Psoas muscle (tissue), 8 donors: ENCODE data around the gene CEP43. TPM values are rescaled to one million over a fixed set of nuclear protein-coding genes. Genes with fewer than 3 reads are reported as not detected.

Source experiments
- ATAC-seq, 4 donors: fragments of 200-7000 bp; cut with Tn5 transposase; one replicate each; pipeline ENCODE4 v1.9.1; 2020; ENCODE audit warnings: moderate library complexity in 3 of 4, mild to moderate bottlenecking in 2 of 4
- DNase-seq, 2 donors: peaks; one replicate each; pipeline ENCODE4 v3.0.0-alpha.2; 2020
- H3K27ac ChIP-seq: fragments of 200-600 bp; one replicate; pipeline ENCODE4 v1.8.0; 2022
- H3K27me3 ChIP-seq, 3 donors: fragments of 200-600 bp in 1 of 3; one replicate each; pipeline versions ENCODE4 v1.6.1 to v1.8.0; 2013 to 2022; ENCODE audit warnings: low read length in 2 of 3, mild to moderate bottlenecking in 2 of 3, moderate library complexity in 1 of 3; ENCODE audit not compliant: insufficient read depth in 3 of 3
- H3K36me3 ChIP-seq, 2 donors: fragments of 200-600 bp in 1 of 2; one replicate each; pipeline versions ENCODE4 v1.6.1 to v1.8.0; 2013 to 2022; ENCODE audit warnings: low read depth in 1 of 2, mild to moderate bottlenecking in 1 of 2, moderate library complexity in 1 of 2; ENCODE audit not compliant: insufficient read depth in 1 of 2
- H3K4me1 ChIP-seq: fragments of 200-600 bp; one replicate; pipeline ENCODE4 v1.8.0; 2022
- H3K4me3 ChIP-seq: fragments of 200-600 bp; one replicate; pipeline ENCODE4 v1.8.0; 2022; ENCODE audit warnings: mild to moderate bottlenecking
- H3K9me3 ChIP-seq: fragments of 200-600 bp; one replicate; pipeline ENCODE4 v1.8.0; 2022
- CTCF ChIP-seq: fragments of 200-600 bp; IDR thresholded peaks from one replicate; pipeline ENCODE4 v1.8.0; 2022; ENCODE audit warnings: antibody characterized with exemption
- WGBS, 3 donors: extraction: QIAGEN DNeasy Blood & Tissue Kit; methylation state at CpG; one replicate each; pipeline versions ENCODE4 v1.1.6 to v1.1.7; 2013; 5-methylcytosine and 5-hydroxymethylcytosine counted together
- intact Hi-C, 2 donors: fragments of 100-400 bp; cut with DNase I; formaldehyde crosslinking; loops; one replicate each; pipeline versions ENCODE4 v1.11.0 to v1.14.2; 2022
- polyA plus RNA-seq, 3 donors: library from polyadenylated mRNA; stranded (reverse); fragments of 200-250 nt; gene quantifications; one replicate each; pipeline ENCODE4 v1.2.3, GENCODE V29; 2013
- total RNA-seq, 4 donors: library from RNA; stranded (reverse); fragmentation: NEBNext Ultra II Directional in 2 of 4; extraction: Animal tissue kit (Norgen Biotek cat#: 25700) in 2 of 4; gene quantifications; one replicate each; pipeline versions ENCODE4 v1.2.1 to v1.2.4, GENCODE V29; 2021 to 2023
- donor health status: healthy with polysubstance abuse.
- donor health status: DM: no; HTN: no; CAD: no; lungs with moderate emphysema.
- donor health status: Bipolar disorder and iron deficiency.
- donor health status: healthy.
- donor health status: DM: yes; HTN: yes; CAD: no.
- donor health status: DM: no; HTN: no; CAD: no.
- donor health status: DM: no; HTN: no; CAD: no.
- donor health status: DM: yes; HTN: yes; CAD: no.

The CEP43 gene
- total and polyA plus RNA-seq, 7 donors = 3.0 to 18.8 (median 7.3) TPM

- DNase-seq (no peak), ATAC-seq (no peak)
- WGBS, 3 donors = 57 to 80% (median 62%) methylated on average over 6 of the region's 6 CpGs
- no peak overlapping the region for H3K4me3 ChIP-seq
- no peak for TF ChIP-seq CTCF
- intact Hi-C loops = loop anchor here (5.0 to 10.0 kb wide), 2 partner anchors 213 to 215 kb away; no protein-coding TSS in a partner anchor
- H3K36me3 ChIP-seq = no peaks in the 10 kb centered on the region
- no peaks in the 10 kb centered on the region for H3K27me3 ChIP-seq
- no peaks in the 10 kb centered on the region for H3K9me3 ChIP-seq
- H3K27ac ChIP-seq = no peak overlapping the region
- H3K4me1 ChIP-seq = no peaks in the 10 kb centered on the region
Measured at GRCh38 chr6:166987448-166987847, 11.7 kb upstream of the CEP43 start.

- DNase-seq (no peak), ATAC-seq (no peak)
- no peaks in the 10 kb centered on the region for H3K4me1 ChIP-seq
- H3K4me3 ChIP-seq = no peak overlapping the region
- H3K27ac ChIP-seq = no peak overlapping the region
- TF ChIP-seq CTCF = no peak
- intact Hi-C loops = loop anchor here (5.0 to 10.0 kb wide), 2 partner anchors 213 to 216 kb away; no protein-coding TSS in a partner anchor
- WGBS, 3 donors = 76 to 90% (median 79%) methylated on average over 3 of the region's 3 CpGs
- no peaks in the 10 kb centered on the region for H3K36me3 ChIP-seq
- no peaks in the 10 kb centered on the region for H3K9me3 ChIP-seq
- H3K27me3 ChIP-seq = no peaks in the 10 kb centered on the region
Measured at GRCh38 chr6:166987930-166988329, 11.3 kb upstream of the CEP43 start.

- intact Hi-C loops = loop anchor here (5.0 to 10.0 kb wide), 2 partner anchors 214 to 216 kb away; no protein-coding TSS in a partner anchor
- H3K27me3 ChIP-seq = no peaks in the 10 kb centered on the region
- DNase-seq = no peak
- no peak for TF ChIP-seq CTCF
- ATAC-seq = no peak
- no peak overlapping the region for H3K27ac ChIP-seq
- H3K9me3 ChIP-seq = no peaks in the 10 kb centered on the region
- WGBS, 3 donors = 89 to 91% (median 91%) methylated on average over 3 of the region's 3 CpGs
- no peaks in the 10 kb centered on the region for H3K4me1 ChIP-seq
- no peak overlapping the region for H3K4me3 ChIP-seq
- H3K36me3 ChIP-seq = no peaks in the 10 kb centered on the region
Measured at GRCh38 chr6:166988674-166989201, 10.5 kb upstream of the CEP43 start.

GRCh38 chr6:166989427-166990032 is 9.7 kb upstream of the CEP43 start:
- DNase-seq (no peak), ATAC-seq (no peak)
- peak; percentile 31 for TF ChIP-seq CTCF

More at GRCh38 chr6:166989427-166990032, 9.7 kb upstream of the CEP43 start:
- H3K36me3 ChIP-seq = no peaks in the 10 kb centered on the region
- H3K27me3 ChIP-seq = no peaks in the 10 kb centered on the region
- H3K4me1 ChIP-seq = no peaks in the 10 kb centered on the region
- no peak overlapping the region for H3K4me3 ChIP-seq
- no peak overlapping the region for H3K27ac ChIP-seq
- WGBS, 3 donors = 57 to 73% (median 68%) methylated on average over 6 to 10 of the region's 10 CpGs
- H3K9me3 ChIP-seq = no peaks in the 10 kb centered on the region
- intact Hi-C loops = loop anchor here (5.0 to 10.0 kb wide), 3 partner anchors 207 to 217 kb away; no protein-coding TSS in a partner anchor
